Measurements from ENCODE around the gene ZNF775.

Gene ZNF775

DNA sequence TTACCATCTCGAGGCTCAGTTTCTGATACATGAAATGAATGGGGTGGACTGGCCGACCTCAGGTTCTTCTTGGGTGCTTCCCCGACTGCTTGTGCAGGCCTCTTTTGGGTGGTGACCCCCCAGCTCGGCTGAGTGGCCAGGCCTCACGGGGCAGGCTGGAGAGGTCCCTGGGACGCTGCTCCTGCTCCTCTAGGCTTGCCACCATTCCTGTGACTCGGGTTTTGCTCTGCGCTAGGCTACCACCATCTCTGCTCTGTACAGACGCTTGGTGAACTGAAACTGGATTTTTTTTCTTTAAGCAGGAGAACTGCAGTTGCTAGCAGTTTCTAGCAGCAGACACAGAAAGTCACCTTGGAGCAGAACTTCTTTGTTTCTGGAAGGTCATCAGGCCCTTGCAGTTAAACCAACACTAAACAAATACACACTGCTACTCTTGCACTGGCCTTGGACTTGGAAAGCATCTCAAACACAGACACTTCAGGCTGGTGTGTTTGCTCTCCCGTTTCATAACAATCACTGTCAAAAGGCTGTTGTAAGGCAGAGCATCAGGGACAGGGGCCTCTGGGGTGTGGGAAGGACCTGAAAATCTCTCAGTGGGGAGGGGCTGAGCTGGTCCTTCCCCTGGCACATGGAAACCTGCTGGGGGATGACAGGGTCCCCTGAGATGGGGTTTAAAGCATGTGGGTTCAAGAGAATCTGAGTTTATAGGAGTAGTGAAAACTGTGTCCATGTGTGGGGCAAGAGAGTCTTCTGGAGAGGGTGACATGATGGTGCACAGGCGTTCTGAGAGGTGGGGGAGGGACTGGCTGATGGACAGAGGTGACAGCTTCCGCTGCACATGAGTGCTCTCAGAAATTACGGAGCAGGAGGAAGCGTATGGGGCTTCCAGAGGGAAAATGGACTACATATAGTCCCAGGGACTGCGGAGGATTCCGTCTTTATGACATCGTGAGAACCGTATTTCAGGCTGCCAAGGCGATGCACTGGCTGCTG lies 36.3 kb downstream of the ZNF775 start:
- no peak for DNase-seq

DNA sequence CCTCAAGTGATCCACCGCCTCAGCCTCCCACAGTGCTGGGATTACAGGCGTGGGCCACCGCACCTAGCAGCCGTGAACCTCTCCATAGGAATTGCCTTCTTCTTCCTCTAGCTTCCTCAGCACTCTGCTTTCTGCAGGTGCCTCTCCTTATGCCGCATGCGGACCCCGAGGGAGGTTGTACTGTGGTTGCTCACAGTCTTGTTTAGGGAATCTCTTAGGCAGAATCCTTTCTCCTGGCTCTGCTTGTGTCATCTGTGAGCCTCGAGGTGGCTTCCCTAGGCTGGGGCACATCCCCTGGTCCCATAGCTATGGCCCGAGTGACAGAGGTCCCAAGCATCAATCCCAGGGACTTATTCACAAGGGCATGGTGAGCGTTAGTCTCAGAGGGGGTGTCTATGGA lies 38.1 kb downstream of the ZNF775 start:
- no peak for DNase-seq

DNA sequence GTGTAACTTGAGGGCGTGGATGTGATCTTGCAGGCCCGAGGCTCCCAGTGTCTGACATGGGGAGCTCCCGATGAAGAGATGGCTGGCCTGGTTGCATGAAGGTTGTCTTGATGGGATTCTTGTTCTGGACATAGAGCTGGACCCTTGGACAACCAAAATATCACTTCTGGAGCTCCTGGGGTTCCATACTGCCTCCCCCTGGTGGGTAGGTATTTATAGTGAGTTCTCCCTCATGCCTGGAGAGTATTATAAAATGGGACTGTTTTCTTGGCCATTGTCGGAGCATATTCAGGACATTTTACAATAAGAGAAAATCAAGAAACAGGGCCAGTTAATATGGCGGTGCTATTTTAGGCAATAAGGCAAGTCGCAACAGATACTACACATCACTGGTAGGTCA lies 38.7 kb downstream of the ZNF775 start:
- DNase-seq, result peak; percentile 11

DNA sequence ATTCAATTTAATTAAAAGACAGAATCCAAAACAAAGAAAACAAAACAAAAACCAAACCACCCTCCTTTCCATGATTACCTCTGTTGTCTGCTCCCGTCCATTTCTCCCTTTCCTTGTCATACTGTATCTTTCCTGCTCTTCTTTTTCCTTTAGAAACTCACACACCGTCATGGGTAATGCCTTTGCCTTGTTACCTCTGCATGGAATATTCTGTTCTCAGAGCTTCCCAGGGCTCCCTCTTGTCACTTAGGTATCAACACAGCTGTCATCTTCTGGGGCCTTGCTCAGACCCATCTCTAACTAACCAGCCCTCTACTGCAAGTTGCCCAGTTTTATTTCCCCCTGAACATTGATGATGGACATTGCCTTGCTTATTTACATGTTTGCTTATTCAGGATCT lies 41.1 kb downstream of the ZNF775 start:
- no peak for DNase-seq

DNA sequence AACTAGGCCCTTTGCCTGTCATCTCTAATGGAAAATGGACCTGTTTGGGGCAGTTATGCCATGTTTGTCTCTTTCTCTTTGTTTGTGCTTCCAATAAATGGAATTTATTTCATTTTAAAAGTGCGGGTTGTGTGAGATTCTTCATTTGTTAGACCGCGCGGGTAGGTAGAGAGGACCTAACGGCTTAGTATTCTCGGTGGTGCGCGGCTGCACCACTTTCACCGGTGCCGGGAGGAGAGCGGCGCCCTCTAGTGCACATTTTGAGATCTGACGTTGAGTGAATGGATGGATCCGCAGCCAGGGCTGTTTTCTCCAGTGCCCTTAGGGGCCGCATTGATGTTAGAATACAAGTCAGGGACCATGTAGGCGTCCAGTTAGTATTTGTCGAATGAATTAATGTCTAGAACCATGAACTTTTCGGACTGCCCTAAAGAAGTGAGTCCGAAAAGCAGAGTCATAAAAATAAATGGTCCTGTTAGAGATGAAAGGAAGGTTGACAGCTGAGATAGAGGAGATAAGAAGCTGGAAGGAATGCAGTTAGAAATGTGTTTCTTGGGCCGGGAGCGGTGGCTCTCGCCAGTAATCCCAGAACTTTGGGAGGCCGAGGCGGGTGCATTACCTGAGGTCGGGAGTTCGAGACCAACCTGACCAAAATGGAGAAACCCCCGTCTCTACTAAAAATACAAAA lies 42.0 kb downstream of the ZNF775 start:
- peak; percentile 89 for DNase-seq

DNA sequence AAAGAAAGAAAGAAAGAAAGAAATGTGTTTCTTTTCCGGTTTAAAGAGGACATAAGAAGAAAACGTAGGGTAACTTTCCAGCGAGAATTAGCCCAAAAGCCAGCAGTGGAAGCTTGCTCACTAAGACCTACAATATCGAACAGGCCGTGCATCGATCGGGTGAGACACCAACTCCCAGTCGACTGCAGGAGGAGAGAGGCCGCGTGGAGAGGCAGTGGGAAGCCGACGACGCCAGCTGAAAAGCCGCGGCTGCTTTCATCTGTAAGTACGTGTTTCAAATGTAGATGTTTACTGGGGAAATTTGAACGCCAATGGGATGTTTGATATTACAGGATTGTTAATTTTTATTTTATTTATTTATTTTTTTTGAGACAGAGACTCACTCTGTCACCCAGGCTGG lies 42.7 kb downstream of the ZNF775 start:
- DNase-seq, result no peak

DNA sequence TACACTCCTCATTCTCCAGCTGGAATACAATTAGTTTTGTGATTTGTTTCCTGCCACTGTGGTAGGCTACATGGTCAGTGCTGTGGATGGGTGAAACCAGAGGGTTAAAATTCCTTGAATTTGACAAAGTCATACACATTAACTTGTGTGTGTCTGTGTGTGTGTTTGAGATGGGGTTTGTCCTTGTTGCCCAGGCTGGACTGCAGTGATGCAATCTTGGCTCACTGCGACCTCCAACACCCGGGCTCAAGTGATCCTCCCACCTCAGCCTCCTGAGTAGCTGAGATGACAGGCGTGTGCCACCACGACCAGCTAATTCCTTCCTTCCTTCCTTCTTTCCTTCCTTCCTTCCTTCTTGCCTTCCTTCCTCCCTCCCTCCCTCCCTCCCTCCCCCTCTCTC lies 46.5 kb downstream of the ZNF775 start:
- DNase-seq, result no peak

DNA sequence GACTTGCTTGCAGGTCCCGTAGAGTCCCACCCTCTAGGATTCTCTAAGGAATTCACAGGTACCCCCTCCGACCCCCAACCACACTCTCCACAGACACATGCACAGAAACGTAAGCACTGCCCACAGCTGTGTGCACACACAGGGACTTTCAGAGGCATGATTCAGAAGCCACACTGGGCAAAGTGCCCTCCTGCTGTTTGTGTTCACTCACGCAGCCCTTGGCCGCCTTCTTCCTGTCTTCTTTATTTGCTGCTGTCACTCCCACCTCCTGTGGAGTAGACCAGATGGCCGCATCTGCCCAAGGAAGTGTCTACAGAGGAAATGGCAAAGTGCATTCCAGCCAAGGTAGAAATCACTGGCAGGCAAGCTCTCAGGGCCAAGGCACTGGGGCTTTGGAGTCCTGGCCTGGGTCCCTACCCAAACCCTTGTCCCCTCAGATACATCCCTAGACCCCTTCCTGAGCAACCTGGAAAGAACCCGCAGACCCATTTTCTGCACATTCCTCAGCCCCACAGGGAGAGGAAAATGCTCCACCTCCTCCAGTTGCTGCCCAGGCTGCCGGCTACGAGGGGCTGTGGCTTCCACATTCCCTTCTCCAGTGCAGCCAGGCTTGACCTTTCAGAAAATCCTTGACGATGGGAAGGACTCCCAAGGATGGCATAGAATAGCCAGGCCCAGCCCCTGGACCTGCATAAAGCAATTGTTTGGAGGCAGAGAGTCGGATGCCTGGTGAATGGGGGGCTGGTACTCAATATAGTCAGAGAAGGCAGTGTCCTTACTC lies 49.7 kb downstream of the ZNF775 start:
- peak; percentile 98 for DNase-seq

DNA sequence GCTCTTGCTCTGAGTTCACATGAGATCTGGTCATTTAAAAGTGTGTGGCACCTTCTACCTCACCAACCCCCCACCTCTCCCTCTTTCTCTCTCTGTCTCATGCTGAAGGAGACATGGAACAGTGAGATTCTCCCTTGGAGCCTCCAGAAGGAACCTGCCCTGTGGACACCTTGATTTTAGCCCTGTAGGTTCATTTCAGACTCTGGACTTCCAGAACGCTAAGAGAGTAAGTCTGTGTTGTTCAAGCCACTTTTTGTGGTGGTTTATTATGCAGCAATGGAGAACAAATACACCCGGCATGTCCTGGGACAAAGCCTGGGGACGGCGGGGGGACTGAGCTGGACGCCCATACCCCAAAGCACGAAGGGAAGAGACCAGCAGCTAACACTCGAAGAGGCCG lies 50.6 kb downstream of the ZNF775 start:
- no peak for DNase-seq

DNA sequence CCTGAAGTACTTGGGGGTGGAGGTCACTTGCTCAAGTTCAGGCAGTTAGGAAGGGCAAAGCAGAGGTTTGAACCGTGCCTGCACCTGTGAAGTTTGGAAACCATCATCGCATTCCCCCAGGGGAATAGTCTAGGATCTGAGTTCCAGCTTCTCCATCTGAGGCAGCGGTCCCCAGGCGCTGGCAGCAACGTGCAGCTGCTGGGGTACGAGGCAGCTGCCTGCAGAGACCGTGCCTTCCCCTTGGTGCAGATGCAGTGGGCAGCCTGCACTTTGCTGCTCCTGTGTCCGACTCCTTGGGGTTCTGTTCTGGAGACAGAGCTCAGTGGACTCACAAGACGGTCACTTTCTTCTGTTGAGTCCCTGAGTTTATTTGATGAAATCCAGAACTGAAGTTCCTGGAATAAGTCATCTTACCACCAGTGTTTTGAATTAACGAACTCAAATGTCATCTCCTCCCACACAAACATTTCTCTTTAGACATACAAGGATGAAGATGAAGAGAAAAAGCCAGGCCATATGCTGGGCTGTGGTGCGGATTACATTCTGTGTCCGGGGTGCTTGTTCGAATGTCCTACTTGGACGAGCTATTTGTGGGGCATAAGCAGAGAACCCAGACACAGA lies 51.4 kb downstream of the ZNF775 start:
- DNase-seq, result no peak

DNA sequence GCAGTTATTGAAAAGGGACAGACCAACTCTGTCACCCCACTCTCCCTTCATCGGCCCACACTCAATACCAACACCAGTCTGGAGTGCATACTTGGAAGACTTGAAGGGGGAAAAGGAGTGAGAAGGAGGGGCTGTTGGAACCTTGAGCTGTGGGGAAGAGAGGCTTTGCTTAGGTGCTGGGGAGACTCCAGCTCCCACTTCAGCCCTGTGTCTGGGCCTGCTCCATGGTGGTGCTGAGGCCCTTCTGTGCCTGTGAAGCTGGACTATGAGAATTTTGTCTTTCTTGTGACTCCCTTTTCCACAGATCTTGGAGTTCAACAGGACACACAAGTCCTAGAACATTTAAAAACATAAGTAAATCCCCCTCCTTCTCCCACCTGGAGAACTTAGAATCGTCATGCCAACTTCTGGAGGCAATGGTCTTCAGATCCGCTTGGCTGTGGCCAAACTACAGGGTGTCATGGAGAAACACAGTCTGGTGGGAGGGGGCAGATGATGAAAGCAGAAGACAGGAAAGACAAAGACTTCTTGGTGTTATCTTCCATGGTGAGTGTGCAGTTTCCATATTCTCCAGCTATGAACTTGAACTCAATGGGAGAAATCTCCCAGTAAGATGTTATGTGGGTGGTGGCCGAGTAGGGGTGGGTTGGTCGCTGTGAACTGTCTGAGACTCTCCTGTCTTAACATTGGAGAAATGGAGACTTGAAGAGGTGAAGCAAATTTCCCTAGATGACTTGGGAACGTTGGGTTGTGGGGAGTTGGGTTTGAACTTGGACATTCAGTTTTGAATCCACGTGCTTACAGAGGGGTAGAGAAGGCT lies 52.9 kb downstream of the ZNF775 start:
- DNase-seq, result no peak

DNA sequence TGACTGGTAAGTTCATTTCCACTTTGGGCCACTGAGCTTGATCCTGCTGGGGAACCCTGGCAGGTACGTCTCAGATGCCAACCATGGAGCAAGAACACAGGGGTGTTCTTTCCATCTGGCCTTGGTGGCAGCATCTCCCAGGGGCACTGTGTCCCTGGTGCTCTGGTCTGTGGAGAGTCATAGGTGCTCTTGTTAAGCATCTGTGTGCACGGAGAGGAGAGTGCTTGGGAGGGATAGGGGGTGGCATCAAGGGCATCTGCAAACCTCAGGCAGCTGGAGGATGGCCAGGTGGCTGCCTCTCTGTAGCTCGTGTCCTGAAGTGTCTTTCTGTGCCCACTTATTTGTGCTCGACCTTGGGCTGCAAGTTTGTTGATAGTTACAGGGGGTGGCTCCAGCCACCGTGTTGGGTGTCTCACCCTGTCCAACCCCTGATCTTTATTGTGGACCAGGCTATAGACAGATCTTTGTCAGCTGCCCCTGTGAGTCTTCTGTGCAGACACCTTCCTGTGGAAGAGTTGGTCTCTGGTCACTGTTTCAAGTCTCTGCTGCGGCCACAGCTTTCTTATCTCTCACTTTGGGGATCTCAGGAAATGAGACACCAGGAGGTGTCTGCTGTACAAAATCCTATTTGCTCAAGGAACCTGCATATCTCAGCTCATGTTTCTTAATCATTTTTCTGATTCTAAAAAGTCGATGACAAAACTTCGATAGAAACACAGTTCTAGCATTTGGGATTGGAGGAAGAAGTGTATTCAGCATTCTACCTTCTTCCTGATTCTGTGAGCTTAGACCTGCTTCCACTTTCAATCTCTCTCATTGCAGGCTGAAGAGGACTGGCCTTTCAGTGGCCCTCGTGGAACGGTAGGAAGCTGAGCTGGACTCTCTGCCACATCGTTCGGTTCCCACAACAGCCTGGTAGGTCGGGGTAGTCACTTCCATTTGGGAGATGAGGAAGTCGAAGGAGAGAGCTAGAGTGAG lies 54.1 kb downstream of the ZNF775 start:
- DNase-seq, result no peak

DNA sequence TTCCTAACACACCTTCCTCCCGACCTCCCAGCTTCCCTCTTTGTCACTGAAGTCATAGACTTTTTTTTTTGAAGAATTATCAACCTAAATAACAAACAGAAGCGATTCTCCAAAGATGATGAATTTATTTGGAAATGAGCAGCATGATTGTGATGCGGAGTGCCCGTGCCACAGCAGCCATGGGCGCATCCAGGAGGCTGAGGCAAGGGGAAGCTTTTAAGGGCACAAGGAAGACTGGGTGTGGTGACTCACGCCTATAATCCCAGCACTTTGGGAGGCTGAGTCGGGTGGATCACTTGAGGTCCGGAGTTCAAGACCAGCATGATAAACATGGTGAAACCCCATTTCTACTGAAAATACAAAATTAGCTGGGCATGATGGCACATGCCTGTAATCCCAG lies 55.1 kb downstream of the ZNF775 start:
- DNase-seq, result no peak

DNA sequence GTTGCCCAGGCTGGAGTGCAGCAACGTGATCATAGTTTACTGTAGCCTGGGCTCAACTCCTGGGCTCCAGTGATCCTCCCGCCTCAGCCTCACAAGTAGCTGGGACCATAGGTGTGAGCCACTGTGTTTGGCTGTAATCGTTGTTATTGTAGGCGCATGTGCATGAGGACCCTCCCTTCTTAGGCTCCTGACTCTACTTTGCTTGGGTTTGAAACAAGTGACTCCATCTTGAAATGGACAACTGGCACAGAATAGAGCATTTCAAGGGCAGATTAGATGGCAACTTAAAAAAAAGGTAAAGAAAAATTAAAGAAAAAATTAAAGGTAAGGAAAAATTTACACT lies 55.9 kb downstream of the ZNF775 start:
- DNase-seq, result no peak

DNA sequence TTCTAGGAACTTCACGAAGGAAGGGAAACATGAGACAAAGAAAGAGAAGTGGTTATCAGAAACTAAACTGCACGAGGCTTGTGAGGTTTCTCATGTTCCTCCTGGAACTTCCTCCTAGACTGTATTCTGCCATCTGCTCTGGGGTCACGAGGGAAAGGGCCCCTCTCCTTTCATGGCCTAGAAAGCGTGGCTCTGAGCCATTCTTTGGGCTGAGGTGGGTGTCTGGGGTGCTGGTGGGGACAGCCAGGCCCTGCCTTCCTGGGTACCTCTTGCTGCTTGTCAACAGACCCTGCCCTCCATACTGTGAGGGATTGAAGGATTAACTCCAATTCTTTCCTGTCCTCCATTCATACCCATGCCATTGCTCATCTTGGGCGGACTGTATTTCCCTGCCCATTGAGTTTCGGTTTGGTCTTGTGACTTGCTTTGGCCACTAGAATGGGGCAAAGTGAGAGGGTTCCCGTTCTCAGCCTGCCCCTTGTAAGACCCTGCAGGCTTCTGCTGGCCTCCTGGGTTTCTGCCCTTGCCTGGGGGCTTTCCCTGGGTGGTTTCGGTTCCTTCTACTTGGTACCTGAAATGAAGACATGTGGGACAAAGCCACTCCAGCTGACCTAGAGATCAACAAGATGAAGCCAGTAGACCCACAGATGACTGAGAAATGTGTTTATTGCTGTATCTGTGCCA lies 56.4 kb downstream of the ZNF775 start:
- DNase-seq, result no peak

DNA sequence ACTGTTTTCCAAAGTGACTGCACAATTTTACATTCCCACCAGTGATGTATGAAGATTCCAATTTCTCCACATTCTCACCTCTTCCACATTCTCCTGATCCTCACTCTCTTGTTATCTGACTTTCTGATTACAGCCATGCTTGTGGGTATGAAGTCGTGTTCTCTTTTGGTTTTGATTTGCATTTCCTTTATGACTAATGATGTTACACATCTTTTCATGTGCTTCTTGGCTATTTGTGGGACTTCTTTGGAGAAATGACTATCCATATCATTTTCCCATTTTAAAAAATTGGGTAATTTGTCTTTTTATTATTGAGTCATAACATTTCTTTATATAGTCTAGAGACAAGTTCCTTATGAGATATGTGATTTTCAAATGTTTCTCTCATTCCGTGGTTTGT lies 60.8 kb downstream of the ZNF775 start:
- no peak for DNase-seq

DNA sequence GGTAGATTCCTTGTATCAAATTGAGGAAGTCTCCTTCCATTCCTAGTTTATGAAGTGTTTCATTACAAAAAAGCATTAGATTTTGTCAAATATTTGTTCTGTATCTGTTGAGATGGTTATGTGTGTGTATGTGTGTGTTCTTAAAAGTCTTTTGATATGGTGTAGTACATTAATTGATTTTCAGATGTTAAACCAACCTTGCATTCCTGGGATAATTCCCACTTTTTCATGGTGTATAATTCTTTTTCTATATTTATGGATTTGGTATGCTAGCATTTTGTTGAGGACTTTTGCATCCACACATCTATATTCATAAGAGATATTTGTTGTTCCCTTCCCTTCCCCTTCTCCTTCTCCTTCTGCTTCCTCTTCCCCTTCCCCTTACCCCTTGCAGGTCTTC lies 62.4 kb downstream of the ZNF775 start:
- no peak for DNase-seq

DNA sequence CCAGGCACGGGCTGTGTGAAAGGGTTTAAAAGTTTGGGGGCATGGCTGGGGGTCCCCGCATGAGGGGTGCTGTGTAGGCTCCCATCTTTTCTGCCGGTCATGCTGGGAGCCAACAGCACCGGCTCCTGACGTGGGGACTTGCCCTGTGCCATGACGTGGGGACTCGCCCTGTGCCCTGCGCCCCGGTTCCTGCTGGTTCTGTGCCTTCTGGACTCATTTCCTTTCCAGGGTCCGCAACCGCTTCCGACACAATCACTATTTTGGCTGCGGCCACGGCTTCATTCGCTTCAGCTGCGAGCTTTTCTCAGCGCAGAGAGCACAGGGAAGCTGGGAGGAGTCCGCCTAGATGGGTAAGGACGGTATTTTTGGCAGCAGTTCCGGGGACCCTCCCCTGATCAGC lies 63.7 kb downstream of the ZNF775 start:
- DNase-seq, result no peak

DNA sequence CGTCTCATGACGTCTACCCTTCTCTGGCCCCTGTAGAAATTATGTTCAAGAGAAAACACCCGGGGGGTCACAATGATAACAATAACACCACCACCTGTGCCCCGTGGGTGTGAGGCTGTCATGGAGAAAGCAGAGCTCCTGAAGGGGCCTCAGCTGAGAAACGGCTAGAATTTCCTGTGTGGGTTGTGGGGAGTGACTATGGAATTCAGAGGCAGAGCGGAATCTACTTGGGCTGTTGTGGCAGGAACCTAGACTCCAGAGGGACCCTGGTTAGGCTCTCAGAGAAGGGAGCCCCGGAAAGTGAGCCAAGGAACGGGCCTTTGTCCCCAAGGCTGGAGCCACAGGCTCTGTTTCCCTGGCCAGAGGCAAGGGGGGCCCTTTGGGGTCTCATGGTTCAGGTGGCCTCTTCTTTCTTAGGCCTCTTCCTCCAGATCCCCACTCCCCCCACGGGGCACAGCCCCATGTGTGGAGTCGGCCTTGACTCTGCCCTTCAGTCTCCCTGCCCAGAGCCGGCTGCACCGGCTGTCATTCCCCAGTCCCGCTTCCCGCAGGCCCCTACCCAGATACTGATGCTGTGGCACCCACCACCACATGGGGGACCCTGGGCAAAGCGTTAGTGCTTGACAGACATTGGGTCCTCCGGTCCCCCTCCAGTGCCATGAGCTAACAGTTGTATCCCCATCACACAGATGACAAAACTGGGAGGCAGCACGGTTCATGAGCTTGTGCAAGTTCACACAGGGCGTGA lies 64.8 kb downstream of the ZNF775 start:
- DNase-seq, result no peak

Measured in NCI-H69 (cell line).